Endothelial cell of umbilical vein (primary cell): Measurements from ENCODE around the gene PLEKHG5. TPM values are rescaled to one million over a fixed set of nuclear protein-coding genes. Genes with fewer than 3 reads are reported as not detected.

Source experiments
- BruUV-seq: library from RNA; stranded (reverse); fragments of 400-500 nt; replicated peaks from 2 replicates; lab custom pipeline; 2021; lab: Mats Ljungman, UMichigan
- CTCF ChIA-PET: fragments of 300-600, 350-600 bp; sonication (Branson Sonifier 250); formaldehyde crosslinking; loops from one replicate; lab custom pipeline; 2021; ENCODE audit warnings: antibody characterized with exemption, inconsistent platforms; lab: Charles Lee
- POLR2A ChIA-PET: fragments of 300-600, 350-600 bp; sonication (Branson Sonifier 250); formaldehyde crosslinking; loops from one replicate; lab custom pipeline; 2021; ENCODE audit warnings: antibody characterized with exemption, inconsistent platforms; lab: Charles Lee
- DNase-seq: peaks from one replicate; pipeline ENCODE4 v3.0.0-alpha.2; 2011; ENCODE audit warnings: low read depth, low spot score
- FAIRE-seq: peaks from 2 replicates; lab custom pipeline; 2011; peaks lifted over from hg19 to GRCh38; lab: Jason Lieb, UNC
- H2AFZ ChIP-seq: 2 replicates; pipeline ENCODE4 v1.6.0; 2012; ENCODE audit warnings: low read depth, low read length, control low read depth, inconsistent platforms
- H3K27ac ChIP-seq: 2 replicates; pipeline ENCODE4 v1.5.1; 2011; ENCODE audit warnings: low read depth, mild to moderate bottlenecking, control low read depth, low read length, moderate library complexity; ENCODE audit not compliant: insufficient read depth
- H3K27me3 ChIP-seq, 2 experiments: 2 replicates each; pipeline versions ENCODE4 v1.6.0 to v1.6.1; 2011; ENCODE audit warnings: low read length in 2 of 2, mixed read lengths in 1 of 2; ENCODE audit not compliant: control insufficient read depth in 2 of 2, insufficient read depth in 2 of 2
- H3K36me3 ChIP-seq, 2 experiments: 2 replicates in 1 of 2; 3 replicates in 1 of 2; pipeline ENCODE4 v1.5.1; 2011; ENCODE audit warnings: low read length in 2 of 2, mild to moderate bottlenecking in 1 of 2, moderate library complexity in 1 of 2; ENCODE audit not compliant: control insufficient read depth in 2 of 2, insufficient read depth in 2 of 2; ENCODE audit errors: extremely low read depth in 1 of 2
- H3K4me1 ChIP-seq: 3 replicates; pipeline ENCODE4 v1.5.1; 2011; ENCODE audit warnings: mild to moderate bottlenecking, low read length; ENCODE audit not compliant: control insufficient read depth, insufficient read depth; ENCODE audit errors: extremely low read depth
- H3K4me2 ChIP-seq: 2 replicates; pipeline ENCODE4 v1.6.1; 2011; ENCODE audit warnings: low read length, control low read depth, mixed read lengths; ENCODE audit not compliant: insufficient read depth
- H3K4me3 ChIP-seq, 3 experiments: fragments of 200-600 bp in 1 of 3; sonication (generic), shearing (Covaris generic) in 1 of 3; replicated peaks in 1 of 3; 2 replicates each; pipeline ENCODE4 v1.5.1; 2011 to 2016; ENCODE audit warnings: control low read depth in 3 of 3, low read length in 3 of 3, mild to moderate bottlenecking in 2 of 3, inconsistent platforms in 1 of 3, low read depth in 1 of 3, moderate library complexity in 1 of 3; ENCODE audit not compliant: insufficient read depth in 1 of 3
- H3K79me2 ChIP-seq: 2 replicates; pipeline ENCODE4 v1.6.0; 2012; ENCODE audit warnings: low read length, inconsistent platforms; ENCODE audit not compliant: control insufficient read depth, insufficient read depth
- H3K9ac ChIP-seq: replicated peaks from 2 replicates; pipeline ENCODE3; 2011; ENCODE audit warnings: low read length, control low read depth; ENCODE audit not compliant: insufficient read depth; ENCODE audit errors: extremely low read depth
- H3K9me1 ChIP-seq: replicated peaks from 3 replicates; pipeline ENCODE4 v1.6.0; 2011; ENCODE audit warnings: mild to moderate bottlenecking, low read length; ENCODE audit not compliant: control insufficient read depth, insufficient read depth; ENCODE audit errors: extremely low read depth
- H3K9me3 ChIP-seq: replicated peaks from 2 replicates; pipeline ENCODE4 v1.5.1; 2012; ENCODE audit warnings: low read length, inconsistent platforms; ENCODE audit not compliant: control insufficient read depth, insufficient read depth
- H4K20me1 ChIP-seq: replicated peaks from 2 replicates; pipeline ENCODE3; 2011; ENCODE audit warnings: mild to moderate bottlenecking, low read length; ENCODE audit not compliant: control insufficient read depth, insufficient read depth; ENCODE audit errors: extremely low read depth
- CTCF ChIP-seq, 2 donors: IDR thresholded peaks; 1 replicate in 1 of 2; 2 replicates in 1 of 2; pipeline ENCODE4 v1.5.1; 2011; ENCODE audit warnings: low read length in 2 of 2, mild to moderate bottlenecking in 2 of 2, moderate library complexity in 2 of 2, control low read depth in 1 of 2, inconsistent platforms in 1 of 2, low read depth in 1 of 2; ENCODE audit not compliant: insufficient read depth in 1 of 2; ENCODE audit errors: extremely low read depth in 1 of 2
- EZH2 ChIP-seq: IDR thresholded peaks from 2 replicates; pipeline ENCODE4 v1.6.1; 2012; ENCODE audit warnings: borderline replicate concordance, low read depth, mild to moderate bottlenecking, moderate library complexity, low read length, inconsistent platforms; ENCODE audit not compliant: severe bottlenecking
- FOS ChIP-seq: IDR thresholded peaks from 2 replicates; pipeline ENCODE4 v1.6.1; 2011; ENCODE audit warnings: mild to moderate bottlenecking, low read length, moderate library complexity, borderline replicate concordance; ENCODE audit not compliant: insufficient read depth
- GATA2 ChIP-seq: IDR thresholded peaks from 2 replicates; pipeline ENCODE4 v1.7.0; 2011; ENCODE audit warnings: low read depth, mild to moderate bottlenecking, moderate library complexity, mixed read lengths, low read length; ENCODE audit not compliant: insufficient read length, insufficient read depth
- JUN ChIP-seq: IDR thresholded peaks from 2 replicates; pipeline ENCODE4 v1.6.1; 2011; ENCODE audit warnings: borderline replicate concordance, low read depth; ENCODE audit not compliant: insufficient read length, insufficient read depth
- MAX ChIP-seq: IDR thresholded peaks from 2 replicates; pipeline ENCODE4 v1.6.1; 2011; ENCODE audit not compliant: insufficient read depth, insufficient read length
- MYC ChIP-seq: IDR thresholded peaks from one replicate; pipeline ENCODE4 v1.6.1; 2011; ENCODE audit warnings: mild to moderate bottlenecking, low read depth, low read length
- POLR2A ChIP-seq: IDR thresholded peaks from 2 replicates; pipeline ENCODE4 v1.6.1; 2012; ENCODE audit warnings: low read depth, mild to moderate bottlenecking, control low read depth, low read length
- POLR2AphosphoS5 ChIP-seq: IDR thresholded peaks from 2 replicates; pipeline ENCODE4 v1.6.1; 2012; ENCODE audit warnings: low read depth, mild to moderate bottlenecking, control low read depth, low read length, moderate library complexity; ENCODE audit not compliant: insufficient read depth
- dilution Hi-C: fragments of 300-500 bp; cut with MboI; formaldehyde crosslinking; loops from one replicate; pipeline ENCODE4 v1.15.0; 2019; ENCODE audit warnings: low sequenced_read_pairs; ENCODE audit not compliant: extremely low pct_ligation_motif_present
- intact Hi-C: fragments of 100-400 bp; cut with micrococcal nuclease; formaldehyde crosslinking; loops from one replicate; pipeline ENCODE4 v1.10.0; 2022
- polyA plus RNA-seq, 4 experiments: library from polyadenylated mRNA; depleted of rRNA in 3 of 4; stranded (reverse) in 3 of 4; unstranded in 1 of 4; fragments of >200 nt; gene quantifications; 2 replicates each; pipeline versions ENCODE4 v1.2.1 to v1.2.3, GENCODE V29; 2011 to 2012; ENCODE audit warnings: missing spikeins in 1 of 4
- total RNA-seq: library from RNA; stranded (reverse); gene quantifications from 2 replicates; pipeline ENCODE4 v1.2.3, GENCODE V29; 2021

The PLEKHG5 gene
- total and polyA plus RNA-seq, 2 donors (not counting 3 experiments of a cell fraction or from before 2014, with no cell fraction given): 30.6 to 56.9 TPM

GRCh38 chr1:6499296-6499695 lies 7.8 kb upstream of the PLEKHG5 start:
- BruUV-seq: no TSS peak
- Histone ChIP-seq H3K36me3 (no peaks in the 10 kb centered on the region), H3K4me2 (no peak overlapping the region), H4K20me1 (no peaks in the 10 kb centered on the region), H2AFZ (no peak overlapping the region), H3K9ac (no peak overlapping the region), H3K4me3 (no peak overlapping the region), H3K9me1 (no peaks in the 10 kb centered on the region), H3K9me3 (no peaks in the 10 kb centered on the region), H3K27me3 (no peaks in the 10 kb centered on the region), H3K79me2 (no peaks in the 10 kb centered on the region), H3K4me1 (peaks cover 10% of the 10 kb centered on the region), H3K27ac (no peak overlapping the region)
- TF ChIP-seq MYC (no peak), POLR2A (no peak), JUN (no peak), GATA2 (no peak), POLR2AphosphoS5 (no peak), FOS (no peak), MAX (no peak), CTCF (IDR thresholded peaks at IDR 0.05; ENCODE audit: extremely low read depth in 1 of 2, insufficient read depth in 1 of 2, low read depth in 1 of 2, low read length in 2 of 2) (no peak), EZH2 (no peak)
- intact Hi-C loops: loop anchor here (10.0 kb wide), 1 partner anchor 286 kb away; the partner anchor contains the start of gene CAMTA1
- no peak for FAIRE-seq
- ChIA-PET POLR2A (no interaction called here), CTCF (interaction anchor here (1.1 to 5.6 kb wide), 3 partner anchors 9 to 55 kb away, joined by 4 to 36 read pairs (median 10); partner anchors contain the start of genes NOL9 and PLEKHG5)
- dilution Hi-C loops: no loop called here
- no peak for DNase-seq
